Nucleus accumbens (tissue), 56 donors: ENCODE measurements around the gene UBE2C.
A peak's percentile ranks its signal among the peaks of the same experiment; 100 is the strongest.

ENCODE experiments used
- DNase-seq, 56 donors: peaks; one replicate each; lab custom pipeline; 2025; lab: John Stamatoyannopoulos, UW

Gene UBE2C

DNA sequence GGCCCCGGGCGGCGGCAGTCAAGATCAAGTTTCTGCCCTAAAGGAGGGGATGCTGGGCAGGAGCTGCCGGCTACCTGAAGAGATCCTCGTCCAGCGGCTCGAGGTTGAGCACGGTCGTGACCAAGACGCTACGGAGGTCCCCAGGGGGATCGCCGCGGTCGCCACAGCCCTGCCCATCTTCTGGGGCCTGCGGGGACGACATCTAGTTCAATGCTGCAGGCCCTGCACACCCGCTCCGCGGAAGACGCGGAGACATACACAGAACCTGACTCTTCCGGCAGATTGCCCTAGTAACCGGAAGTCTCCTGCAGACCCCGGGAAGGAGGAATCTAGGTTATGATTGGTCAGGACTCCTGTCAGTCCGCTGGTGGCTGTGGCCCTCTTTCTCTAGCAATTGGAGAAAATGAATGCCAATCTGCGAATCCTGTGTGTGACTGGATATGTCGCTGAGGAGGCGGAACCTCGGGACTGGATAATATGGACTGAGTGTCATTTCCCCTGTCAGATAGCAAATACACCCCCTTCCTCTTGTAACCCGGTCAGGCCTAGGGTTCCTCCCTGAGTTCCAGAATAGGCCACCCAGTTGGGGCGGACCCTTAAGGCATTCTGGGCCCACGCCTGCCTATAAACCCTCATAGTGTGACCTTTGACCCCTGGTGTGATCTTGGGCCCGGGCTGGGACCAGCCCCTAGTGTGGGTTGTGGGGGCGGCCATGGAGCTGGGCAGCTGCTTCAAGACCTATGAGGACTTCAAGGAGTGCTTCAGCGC, 44.9 kb downstream of the UBE2C start, which contains the start of the genes ACOT8 and ZSWIM3:
ACOT8 (minus strand) TSS at position 279 of the 768 bp plus-strand sequence; CDS start at position 202, 77 bp downstream.
ZSWIM3 (plus strand) TSS at position 501 of the 768 bp plus-strand sequence; CDS start at position 713, 212 bp downstream.
- peak; percentile 61 to 98 (median 92) for DNase-seq

- peak in 7 of 56 donors; percentile 37 to 63 (median 54) for DNase-seq
Observed at GRCh38 chr20:45857882-45858216, 45.4 kb downstream of the UBE2C start.

DNA sequence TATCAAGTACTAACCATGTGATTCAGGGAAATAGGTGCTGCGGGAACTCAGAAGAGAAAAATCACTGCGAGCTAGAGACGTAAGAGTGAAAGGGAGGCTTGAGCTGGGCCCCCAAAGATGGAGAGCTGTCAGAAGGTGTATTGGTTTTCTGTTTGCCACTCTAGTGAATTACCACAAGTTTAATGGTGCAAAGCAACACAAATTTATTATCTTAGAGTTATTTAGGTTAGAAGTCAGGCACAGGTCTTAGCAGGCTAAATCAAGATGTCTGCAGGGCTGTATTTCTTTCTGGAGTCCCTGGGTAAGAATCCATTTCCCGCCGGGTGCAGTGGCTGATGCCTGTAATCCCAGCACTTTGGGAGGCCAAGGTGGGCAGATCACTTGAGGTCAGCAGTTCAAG, 47.5 kb downstream of the UBE2C start:
- DNase-seq = no peak

DNA sequence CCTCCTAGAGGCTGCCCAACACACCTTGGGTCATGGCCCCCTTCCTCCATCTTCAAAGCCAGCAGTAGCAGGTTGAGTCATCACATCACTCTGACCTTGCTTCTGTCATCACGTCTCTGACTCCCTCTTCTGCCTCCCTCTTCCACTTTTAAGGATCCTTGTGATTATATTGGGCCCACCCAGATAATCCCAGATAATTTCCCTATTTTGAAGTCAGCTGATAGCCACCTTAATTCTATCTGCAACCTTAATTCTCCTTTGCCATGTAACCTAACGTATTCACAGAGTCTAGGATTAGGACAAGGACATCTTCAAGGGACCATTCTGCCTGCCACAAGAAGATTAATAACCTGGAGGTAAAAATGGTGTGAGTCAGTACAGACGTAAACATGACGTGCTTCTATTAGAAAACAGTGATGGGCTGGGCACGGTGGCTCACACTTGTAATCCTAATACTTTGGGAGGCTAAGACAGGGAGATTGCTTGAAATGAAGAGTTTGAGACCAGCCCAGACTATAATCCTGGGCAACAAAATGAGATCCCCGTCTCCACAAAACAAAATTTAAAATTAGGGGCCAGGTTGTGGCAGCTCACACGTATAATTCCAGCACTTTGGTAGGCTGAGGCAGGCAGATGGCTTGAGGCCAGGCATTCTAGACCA, 48.2 kb downstream of the UBE2C start:
- no peak for DNase-seq

DNA sequence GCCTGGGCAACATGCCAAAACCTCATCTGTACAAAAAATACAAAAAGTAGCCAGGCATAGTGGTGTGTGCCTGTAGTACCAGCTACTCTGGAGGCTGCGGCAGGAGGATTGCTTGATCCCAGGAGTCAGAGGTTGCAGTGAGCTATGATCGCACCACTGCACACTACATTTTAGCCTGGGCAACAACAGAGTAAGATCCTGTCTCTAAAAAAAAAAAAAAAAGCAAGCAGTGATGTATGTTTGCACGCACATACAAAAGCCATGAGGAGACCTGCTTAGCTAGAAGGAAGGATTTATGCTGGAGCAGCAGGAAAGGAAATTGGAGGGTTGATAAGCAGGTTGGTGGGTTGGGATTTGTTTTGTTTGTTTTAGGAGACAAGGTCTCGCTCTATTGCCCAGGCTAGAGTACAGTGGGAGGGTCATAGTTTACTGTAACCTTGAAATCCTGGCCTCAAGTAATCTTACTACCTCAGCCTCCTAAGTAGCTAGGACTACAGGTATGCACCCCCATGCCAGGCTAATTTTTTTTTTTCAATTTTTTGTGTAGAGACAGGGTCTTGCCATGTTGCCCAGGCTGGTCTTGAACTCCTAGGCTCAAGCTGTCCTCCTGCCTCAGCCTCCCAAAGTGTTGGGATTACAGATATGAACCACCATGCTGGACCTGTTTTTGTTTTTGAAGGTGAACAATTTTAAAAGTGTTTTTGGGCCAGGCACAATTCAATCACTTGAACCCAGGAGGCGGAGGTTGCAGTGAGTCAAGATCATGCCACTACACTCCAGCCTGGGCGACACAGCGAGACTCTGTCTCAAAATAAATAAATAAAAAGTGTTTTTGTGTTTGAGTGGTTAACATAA, 49.0 kb downstream of the UBE2C start:
- peak in 1 of 56 donors; percentile 2 for DNase-seq

- DNase-seq = no peak
Observed at GRCh38 chr20:45863543-45864470, 51.4 kb downstream of the UBE2C start.

- DNase-seq = no peak
Observed at GRCh38 chr20:45866454-45866853, 54.0 kb downstream of the UBE2C start.
